HG03342 (cell line): ENCODE measurements around the gene DCDC2.
A peak's percentile ranks its signal among the peaks of the same experiment; 100 is the strongest.
"Not testable (repeated sequence)": the region's sequence is repeated elsewhere in the genome, so short reads cannot be mapped to it uniquely, and the experiment has no call there.

ENCODE experiments used
- ATAC-seq: cut with Tn5 transposase; IDR thresholded peaks from one replicate; pipeline ENCODE4 v1.9.1; 2021; ENCODE audit warnings: mild to moderate bottlenecking, moderate library complexity; ENCODE audit not compliant: unreplicated experiment

The DCDC2 gene

GRCh38 chr6:24273096-24273870 is 84.6 kb downstream of the DCDC2 start:
- ATAC-seq: no peak

- ATAC-seq: no peak
These were observed 85.3 kb downstream of the DCDC2 start for GRCh38 chr6:24272553-24272952.

- no peak for ATAC-seq
These were observed 85.7 kb downstream of the DCDC2 start for GRCh38 chr6:24272148-24272547.

- no peak for ATAC-seq
These were observed 87.8 kb downstream of the DCDC2 start for GRCh38 chr6:24270011-24270410.

- not testable (repeated sequence) for ATAC-seq
These were observed 99.6 kb downstream of the DCDC2 start for GRCh38 chr6:24258214-24258613.

- ATAC-seq: no peak
These were observed 100.6 kb downstream of the DCDC2 start for GRCh38 chr6:24257282-24257681.

- peak; percentile 95 for ATAC-seq
These were observed 102.2 kb downstream of the DCDC2 start for GRCh38 chr6:24255676-24256075.

- no peak for ATAC-seq
These were observed 104.5 kb downstream of the DCDC2 start for GRCh38 chr6:24253360-24253759.

GRCh38 chr6:24252280-24252679 is 105.6 kb downstream of the DCDC2 start:
- no peak for ATAC-seq

GRCh38 chr6:24251339-24251738 is 106.5 kb downstream of the DCDC2 start:
- ATAC-seq: no peak

GRCh38 chr6:24249926-24250325 is 107.9 kb downstream of the DCDC2 start:
- ATAC-seq: no peak

- ATAC-seq: no peak
These were observed 112.6 kb downstream of the DCDC2 start for GRCh38 chr6:24245275-24245674.

- ATAC-seq: no peak
These were observed 114.9 kb downstream of the DCDC2 start for GRCh38 chr6:24242924-24243323.

GRCh38 chr6:24241779-24242178 is 116.1 kb downstream of the DCDC2 start:
- ATAC-seq: not testable (repeated sequence)

- no peak for ATAC-seq
These were observed 116.9 kb downstream of the DCDC2 start for GRCh38 chr6:24240943-24241342.

GRCh38 chr6:24240380-24240928 is 117.4 kb downstream of the DCDC2 start:
- no peak for ATAC-seq

- no peak for ATAC-seq
These were observed 119.2 kb downstream of the DCDC2 start for GRCh38 chr6:24238700-24239099.

GRCh38 chr6:24236779-24237178 is 121.1 kb downstream of the DCDC2 start:
- not testable (repeated sequence) for ATAC-seq

- no peak for ATAC-seq
These were observed 123.9 kb downstream of the DCDC2 start for GRCh38 chr6:24233813-24234442.

- ATAC-seq: no peak
These were observed 126.4 kb downstream of the DCDC2 start for GRCh38 chr6:24231438-24231977.

GRCh38 chr6:24229696-24230405 is 128.0 kb downstream of the DCDC2 start:
- no peak for ATAC-seq
